ENCODE results near the gene AMOTL2.

Gene AMOTL2

GRCh38 chr3:134364936-134365765, 9.1 kb downstream of the AMOTL2 start:
- H3K9me3 Mint-ChIP-seq (ENCODE audit: low read depth) = no peaks in the 10 kb centered on the region
- peaks cover 3% of the 10 kb centered on the region for H3K27me3 Mint-ChIP-seq
- H3K4me3 Mint-ChIP-seq = peak overlapping the region; percentile 83

GRCh38 chr3:134364061-134364935, 9.9 kb downstream of the AMOTL2 start:
- Mint-ChIP-seq H3K27ac (no peak overlapping the region), H3K9me3 (ENCODE audit: low read depth) (no peaks in the 10 kb centered on the region), H3K4me1 (ENCODE audit: low read depth) (peaks cover 22% of the 10 kb centered on the region), H3K4me3 (peak overlapping the region; percentile 83), H3K27me3 (peaks cover 3% of the 10 kb centered on the region), H3K36me3 (no peaks in the 10 kb centered on the region)

More at GRCh38 chr3:134364936-134365765, 9.1 kb downstream of the AMOTL2 start:
- no peak overlapping the region for H3K27ac Mint-ChIP-seq
- H3K36me3 Mint-ChIP-seq = no peaks in the 10 kb centered on the region
- peaks cover 22% of the 10 kb centered on the region for H3K4me1 Mint-ChIP-seq (ENCODE audit: low read depth)

DNA sequence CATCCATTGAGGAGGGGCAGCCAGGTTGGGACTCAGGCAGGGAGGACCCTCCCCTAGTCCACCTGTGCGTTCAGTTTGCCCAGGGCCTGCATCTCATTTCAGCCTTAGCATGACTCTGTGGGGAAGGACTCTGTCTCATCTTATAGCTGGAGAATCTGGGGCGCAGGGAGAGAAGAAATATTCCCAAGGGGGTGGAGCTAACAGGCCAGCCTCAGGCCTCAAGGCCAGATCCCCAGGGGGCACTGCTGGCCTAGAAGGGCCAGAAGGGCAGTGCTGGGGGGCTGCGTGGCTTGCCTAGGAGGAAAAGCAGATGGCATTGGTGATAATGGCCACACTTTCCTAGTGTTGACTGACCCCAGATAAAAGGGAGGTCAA, 10.9 kb downstream of the AMOTL2 start:
- Mint-ChIP-seq H3K4me3 (peak overlapping the region; percentile 72), H3K27ac (no peak overlapping the region), H3K4me1 (ENCODE audit: low read depth) (peaks cover 22% of the 10 kb centered on the region), H3K36me3 (no peaks in the 10 kb centered on the region), H3K9me3 (ENCODE audit: low read depth) (no peaks in the 10 kb centered on the region), H3K27me3 (peaks cover 3% of the 10 kb centered on the region)

DNA sequence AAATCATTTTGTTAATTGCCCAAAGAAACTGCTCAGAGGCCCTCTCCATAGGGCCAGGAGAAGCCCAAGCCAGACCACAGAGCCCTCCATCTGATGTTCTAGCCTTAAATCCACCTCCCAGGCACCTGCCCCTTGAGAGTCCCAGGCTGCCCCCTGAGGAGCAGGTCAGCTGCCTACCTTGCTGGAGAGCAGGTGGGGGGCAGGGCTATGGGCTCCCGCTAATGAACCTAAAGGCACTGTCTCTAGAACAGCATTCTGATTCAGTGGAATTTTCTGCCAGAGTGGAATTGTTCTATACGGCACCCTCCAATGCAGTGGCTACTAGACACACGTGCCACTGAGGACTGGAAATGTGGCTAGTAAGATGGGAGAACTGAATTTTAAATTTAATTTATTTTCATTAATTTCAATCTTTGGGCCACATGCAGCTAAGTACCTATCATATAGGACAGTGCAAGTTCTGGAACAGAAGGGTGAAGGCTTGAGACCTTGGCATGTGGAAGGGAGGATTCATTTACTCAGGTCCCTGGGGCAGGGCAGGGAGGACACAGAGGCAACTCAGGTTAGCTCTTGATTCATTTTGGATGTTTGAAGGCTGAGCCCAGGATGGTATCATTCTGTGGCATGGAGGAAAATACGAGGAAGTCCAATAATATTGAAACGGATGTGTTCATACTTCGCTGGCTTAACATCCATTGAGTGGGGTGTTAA, 11.4 kb downstream of the AMOTL2 start:
- Mint-ChIP-seq H3K36me3 (no peaks in the 10 kb centered on the region), H3K27ac (no peak overlapping the region), H3K9me3 (ENCODE audit: low read depth) (no peaks in the 10 kb centered on the region), H3K27me3 (peaks cover 3% of the 10 kb centered on the region), H3K4me3 (peak overlapping the region; percentile 72), H3K4me1 (ENCODE audit: low read depth) (peaks cover 22% of the 10 kb centered on the region)

DNA sequence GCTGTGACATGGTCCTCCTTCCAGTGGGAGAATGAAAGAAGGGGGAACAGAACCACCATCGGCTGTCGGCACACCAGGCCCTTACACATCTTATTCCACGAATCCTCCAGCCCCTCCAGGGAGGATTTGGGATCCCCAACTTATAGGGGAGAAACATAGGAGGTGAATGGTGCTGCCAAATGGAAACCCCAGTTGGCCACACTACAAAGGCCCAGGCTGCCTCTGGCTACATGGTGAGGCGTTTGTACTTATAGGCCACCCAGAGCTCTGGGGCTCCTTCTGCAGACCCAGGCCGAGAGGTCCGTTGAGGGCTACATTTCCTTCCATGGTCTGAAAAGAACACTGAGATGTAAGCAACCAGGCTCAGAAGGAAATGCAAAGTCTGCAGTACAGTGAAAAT, 12.0 kb downstream of the AMOTL2 start:
- Mint-ChIP-seq H3K36me3 (no peaks in the 10 kb centered on the region), H3K27ac (no peak overlapping the region), H3K4me3 (no peak overlapping the region), H3K27me3 (peaks cover 3% of the 10 kb centered on the region), H3K9me3 (ENCODE audit: low read depth) (no peaks in the 10 kb centered on the region), H3K4me1 (ENCODE audit: low read depth) (peaks cover 22% of the 10 kb centered on the region)

DNA sequence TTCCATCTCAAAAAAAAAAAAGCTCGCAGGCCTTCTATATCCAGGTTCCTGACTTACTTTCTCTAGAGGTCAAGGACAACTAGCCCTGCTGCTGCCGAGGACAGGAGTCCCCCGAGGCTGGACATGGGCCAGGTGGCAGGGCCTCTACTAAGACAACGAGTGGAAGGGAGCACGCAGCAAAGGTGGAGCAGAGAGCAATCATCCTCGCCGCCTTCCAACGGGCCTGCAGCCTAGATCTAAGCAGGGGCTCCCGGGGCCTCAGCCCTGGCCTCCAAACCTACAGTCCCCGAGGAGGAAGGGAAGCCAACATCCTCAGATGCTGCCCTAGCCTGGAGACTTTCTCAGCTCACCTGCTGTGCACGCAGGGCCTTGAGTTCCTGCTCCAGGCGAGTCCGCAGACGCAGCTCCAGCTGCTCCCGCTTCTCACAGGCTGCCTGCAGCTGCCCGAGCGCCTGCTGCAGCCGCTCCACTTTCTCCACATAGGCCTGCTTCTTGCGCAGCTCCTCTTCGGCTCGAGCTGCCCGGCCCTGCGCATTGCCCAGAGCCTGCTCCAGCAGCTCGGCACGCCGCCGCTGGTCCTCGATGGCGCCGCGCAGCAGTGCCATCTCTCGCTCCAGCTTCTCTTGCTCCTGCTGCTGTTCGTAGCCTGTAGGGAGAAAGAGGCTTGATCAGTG, 12.9 kb downstream of the AMOTL2 start:
- Mint-ChIP-seq H3K9me3 (ENCODE audit: low read depth) (no peaks in the 10 kb centered on the region), H3K27ac (no peak overlapping the region), H3K27me3 (peaks cover 3% of the 10 kb centered on the region), H3K36me3 (no peaks in the 10 kb centered on the region), H3K4me3 (no peak overlapping the region), H3K4me1 (ENCODE audit: low read depth) (peaks cover 22% of the 10 kb centered on the region)

- Mint-ChIP-seq H3K4me1 (ENCODE audit: low read depth) (peaks cover 16% of the 10 kb centered on the region), H3K27me3 (peaks cover 3% of the 10 kb centered on the region), H3K27ac (no peak overlapping the region), H3K36me3 (no peaks in the 10 kb centered on the region), H3K9me3 (ENCODE audit: low read depth) (no peaks in the 10 kb centered on the region), H3K4me3 (no peak overlapping the region)
These were observed 14.2 kb downstream of the AMOTL2 start for GRCh38 chr3:134360046-134360445.

DNA sequence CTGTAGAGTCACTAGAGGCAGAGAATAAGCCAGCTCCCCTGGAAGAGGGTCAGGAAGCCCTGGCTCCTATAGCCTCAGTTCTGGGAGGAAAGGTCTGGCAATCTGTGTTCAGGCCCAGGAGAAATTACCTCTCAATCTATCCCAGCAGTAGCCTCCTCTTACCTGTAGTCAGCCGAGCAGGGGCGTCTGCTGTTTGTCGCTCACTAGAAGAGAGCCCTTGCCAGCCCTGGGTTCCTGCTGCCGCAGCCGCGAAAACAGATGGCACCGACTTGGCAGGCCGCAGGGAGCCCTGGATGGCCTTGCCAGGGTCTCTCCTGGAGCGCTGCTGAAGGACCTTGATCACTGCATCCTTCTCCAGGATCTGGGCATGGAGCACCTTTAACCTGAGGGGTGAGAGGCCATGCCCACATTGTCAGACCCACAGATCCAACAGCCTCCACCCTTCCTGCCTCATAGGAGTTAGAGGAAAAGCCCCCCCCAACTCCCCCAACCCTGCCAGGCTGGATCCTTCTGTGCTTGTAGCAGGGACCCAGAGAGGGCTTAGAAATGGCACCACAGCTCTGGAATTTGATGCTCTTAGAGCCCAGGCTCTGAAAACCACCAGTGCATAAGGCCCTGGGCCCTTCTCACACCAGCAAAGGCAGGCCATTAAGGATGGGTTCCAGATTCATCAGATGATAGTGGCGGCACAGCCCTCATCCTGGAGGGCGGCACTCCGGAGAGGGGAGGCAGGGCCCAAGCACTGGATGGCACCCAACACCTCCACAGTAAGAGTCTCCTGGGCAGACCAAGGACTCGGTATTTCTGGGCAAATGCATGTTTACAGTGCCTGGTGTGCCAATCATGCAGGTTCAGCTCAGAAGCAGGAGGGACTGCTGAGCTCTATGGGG, 14.9 kb downstream of the AMOTL2 start:
- no peak overlapping the region for H3K27ac Mint-ChIP-seq
- H3K4me1 Mint-ChIP-seq (ENCODE audit: low read depth) = peaks cover 9% of the 10 kb centered on the region
- no peaks in the 10 kb centered on the region for H3K9me3 Mint-ChIP-seq (ENCODE audit: low read depth)
- peaks cover 3% of the 10 kb centered on the region for H3K27me3 Mint-ChIP-seq
- no peaks in the 10 kb centered on the region for H3K36me3 Mint-ChIP-seq
- H3K4me3 Mint-ChIP-seq = no peak overlapping the region

GRCh38 chr3:134357914-134358811, 16.1 kb downstream of the AMOTL2 start:
- H3K4me1 Mint-ChIP-seq (ENCODE audit: low read depth) = peaks cover 3% of the 10 kb centered on the region
- H3K9me3 Mint-ChIP-seq (ENCODE audit: low read depth) = no peaks in the 10 kb centered on the region
- no peak overlapping the region for H3K27ac Mint-ChIP-seq
- peaks cover 3% of the 10 kb centered on the region for H3K27me3 Mint-ChIP-seq
- no peak overlapping the region for H3K4me3 Mint-ChIP-seq
- H3K36me3 Mint-ChIP-seq = no peaks in the 10 kb centered on the region

GRCh38 chr3:134357261-134357913, 16.9 kb downstream of the AMOTL2 start:
- Mint-ChIP-seq H3K27ac (no peak overlapping the region), H3K27me3 (peaks cover 3% of the 10 kb centered on the region), H3K9me3 (ENCODE audit: low read depth) (no peaks in the 10 kb centered on the region), H3K4me3 (no peak overlapping the region), H3K36me3 (no peaks in the 10 kb centered on the region), H3K4me1 (ENCODE audit: low read depth) (no peaks in the 10 kb centered on the region)

DNA sequence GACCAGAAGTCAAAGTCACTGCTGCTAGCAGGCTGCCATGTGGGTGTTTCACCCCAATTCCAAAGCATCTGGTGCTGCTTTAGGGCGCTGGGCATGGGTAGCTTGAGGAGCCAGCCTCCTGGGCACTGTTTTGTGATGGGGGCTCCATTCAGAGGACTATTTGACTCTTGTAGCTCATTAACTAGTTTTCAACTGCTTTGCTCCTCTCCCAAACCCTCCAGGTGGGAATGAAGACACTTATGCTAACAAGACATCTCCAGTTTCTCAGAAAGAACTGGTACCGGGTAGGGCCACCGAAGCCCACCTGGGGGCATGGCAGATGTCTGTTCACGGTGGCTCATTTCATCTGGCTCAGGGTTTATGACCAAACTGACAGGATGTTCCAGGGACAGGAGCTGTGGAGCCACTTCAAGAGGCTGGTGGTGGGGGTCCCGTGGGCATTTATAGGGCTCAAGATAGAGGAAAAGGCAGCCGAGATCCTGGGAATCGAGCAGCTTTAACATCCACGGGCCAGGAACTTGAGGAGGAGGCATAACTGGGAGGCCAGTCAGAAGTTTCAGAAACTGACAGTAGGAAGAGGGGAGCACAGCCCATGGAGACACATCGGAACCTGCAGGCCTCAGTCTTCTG, 17.7 kb downstream of the AMOTL2 start:
- Mint-ChIP-seq H3K27me3 (peaks cover 3% of the 10 kb centered on the region), H3K4me3 (no peak overlapping the region), H3K4me1 (ENCODE audit: low read depth) (peaks cover 4% of the 10 kb centered on the region), H3K27ac (no peak overlapping the region), H3K36me3 (no peaks in the 10 kb centered on the region), H3K9me3 (ENCODE audit: low read depth) (no peaks in the 10 kb centered on the region)

- Mint-ChIP-seq H3K36me3 (no peaks in the 10 kb centered on the region), H3K9me3 (ENCODE audit: low read depth) (no peaks in the 10 kb centered on the region), H3K4me1 (ENCODE audit: low read depth) (peaks cover 4% of the 10 kb centered on the region), H3K4me3 (no peak overlapping the region), H3K27ac (no peak overlapping the region), H3K27me3 (peaks cover 3% of the 10 kb centered on the region)
These were observed 18.8 kb downstream of the AMOTL2 start for GRCh38 chr3:134355416-134355815.
